Stomach (tissue), 4 donors: ENCODE results near the gene NAV2.

Experiments
- CTCF ChIP-seq, 7 experiments: fragments of 450-650 bp in 4 of 7; fragments of 200-600 bp in 3 of 7; sonication (generic) in 3 of 7; IDR thresholded peaks; one replicate each; pipeline ENCODE4 v1.5.1; 2016 to 2019; ENCODE audit warnings: antibody characterized with exemption in 7 of 7, control low read depth in 2 of 7, mild to moderate bottlenecking in 1 of 7
- POLR2A ChIP-seq, 4 donors: fragments of 450-650 bp; IDR thresholded peaks; one replicate each; pipeline ENCODE4 v1.6.1; 2016; ENCODE audit warnings: antibody characterized with exemption in 4 of 4, control low read depth in 2 of 4, mild to moderate bottlenecking in 1 of 4, moderate library complexity in 1 of 4
- POLR2AphosphoS5 ChIP-seq, 3 donors: sonication (generic); formaldehyde crosslinking; IDR thresholded peaks; one replicate each; pipeline ENCODE4 v1.6.1; 2016; ENCODE audit warnings: antibody characterized with exemption in 3 of 3

- TF ChIP-seq CTCF (IDR thresholded peaks at IDR 0.05) (peak in 1 of 7 experiments; percentile 5), POLR2A (IDR thresholded peaks at IDR 0.05) (no peak), POLR2AphosphoS5 (IDR thresholded peaks at IDR 0.05) (no peak)
These were observed 27.2 kb downstream of the NAV2 start for GRCh38 chr11:19739872-19740271.
